K562 (cell line): ENCODE measurements around the gene TBX10. TPM values are rescaled to one million over a fixed set of nuclear protein-coding genes. Genes with fewer than 3 reads are reported as not detected.

Experiments used
- BRD9 ChIP-seq: fragments of 450-650 bp; IDR thresholded peaks from 2 replicates; pipeline ENCODE4 v1.6.1; 2018; ENCODE audit warnings: low read depth; ENCODE audit not compliant: partially characterized antibody
- HDAC2 ChIP-seq: fragments of 450-650 bp; IDR thresholded peaks from 2 replicates; pipeline ENCODE4 v1.6.1; 2016; ENCODE audit warnings: mild to moderate bottlenecking
- NR2F6 ChIP-seq: fragments of 450-650 bp; formaldehyde crosslinking; IDR thresholded peaks from 2 replicates; pipeline ENCODE4 v1.4.0; 2020; ENCODE audit warnings: mild to moderate bottlenecking
- PRPF4 ChIP-seq: fragments of 200-400 bp; formaldehyde crosslinking; IDR thresholded peaks from one replicate; pipeline ENCODE4 v1.6.1; 2017; ENCODE audit warnings: low read length, low read depth, mild to moderate bottlenecking; ENCODE audit not compliant: insufficient read depth, poor library complexity, severe bottlenecking
- SAFB ChIP-seq: fragments of 200-400 bp; formaldehyde crosslinking; IDR thresholded peaks from 2 replicates; pipeline ENCODE4 v1.6.1; 2017; ENCODE audit warnings: low read depth, low read length, borderline replicate concordance
- polyA plus RNA-seq, 8 experiments: library from polyadenylated mRNA; depleted of rRNA in 4 of 8; stranded (reverse) in 5 of 8; unstranded in 3 of 8; fragments of >200 nt; fragmentation: Nextera tagmentation in 2 of 8; fragmentation: Illumina TruSeq in 1 of 8; extraction: Ambion mirVana in 2 of 8; extraction: Trizol in 1 of 8; gene quantifications; 2 replicates each; pipeline versions ENCODE4 v1.2.1 to v1.2.3, GENCODE V29; 2011 to 2014; ENCODE audit warnings: inconsistent platforms in 1 of 8, missing spikeins in 1 of 8
- total RNA-seq, 7 experiments: library from RNA; depleted of rRNA in 6 of 7; stranded (reverse); fragments of >200 nt in 6 of 7; fragmentation: Illumina TruSeq in 2 of 7; extraction: Trizol in 2 of 7; gene quantifications; 2 replicates each; pipeline versions ENCODE4 v1.2.1 to v1.2.3, GENCODE V29; 2011 to 2021; ENCODE audit warnings: low replicate concordance in 1 of 7
- TF ChIP-seq, protein P1 (sequence below), 2 experiments: fragments of 450-650 bp; IDR thresholded peaks; 2 replicates each; pipeline ENCODE4 v1.6.1; 2018; ENCODE audit warnings: mild to moderate bottlenecking in 2 of 2, low read depth in 1 of 2; ENCODE audit not compliant: partially characterized antibody in 2 of 2
- TF ChIP-seq, protein P2 (sequence below), 2 experiments: fragments of 250-450 bp in 1 of 2; fragments of 450-650 bp in 1 of 2; sonication (Bioruptor Pico) in 1 of 2; IDR thresholded peaks; 2 replicates each; pipeline versions ENCODE4 v1.6.1 to v1.8.0; 2016 to 2021; ENCODE audit warnings: mild to moderate bottlenecking in 2 of 2, moderate library complexity in 2 of 2, missing compliant biosample characterization in 1 of 2, missing genetic modification characterization in 1 of 2
- TF ChIP-seq, protein P3 (sequence below): fragments of 450-650 bp; IDR thresholded peaks from 2 replicates; pipeline ENCODE4 v1.6.1; 2016; ENCODE audit warnings: low read depth
- TF ChIP-seq, protein P4 (sequence below), 2 experiments: fragments of 450-650 bp in 1 of 2; sonication (generic) in 1 of 2; formaldehyde crosslinking; conservative IDR thresholded peaks; 2 replicates each; pipeline versions ENCODE4 v1.4.0 to v1.8.1; 2020 to 2022; ENCODE audit warnings: mild to moderate bottlenecking in 1 of 2, missing genetic modification reagents in 1 of 2
- TF ChIP-seq, protein P5 (sequence below): sonication (generic); formaldehyde crosslinking; IDR thresholded peaks from 2 replicates; pipeline ENCODE4 v1.8.1; 2023; ENCODE audit warnings: mild to moderate bottlenecking, missing genetic modification reagents

Gene TBX10
- total and polyA plus RNA-seq, 9 of the 15 experiments (the other 6 are each of a cell fraction or from before 2014, with no cell fraction given) = not detected

DNA sequence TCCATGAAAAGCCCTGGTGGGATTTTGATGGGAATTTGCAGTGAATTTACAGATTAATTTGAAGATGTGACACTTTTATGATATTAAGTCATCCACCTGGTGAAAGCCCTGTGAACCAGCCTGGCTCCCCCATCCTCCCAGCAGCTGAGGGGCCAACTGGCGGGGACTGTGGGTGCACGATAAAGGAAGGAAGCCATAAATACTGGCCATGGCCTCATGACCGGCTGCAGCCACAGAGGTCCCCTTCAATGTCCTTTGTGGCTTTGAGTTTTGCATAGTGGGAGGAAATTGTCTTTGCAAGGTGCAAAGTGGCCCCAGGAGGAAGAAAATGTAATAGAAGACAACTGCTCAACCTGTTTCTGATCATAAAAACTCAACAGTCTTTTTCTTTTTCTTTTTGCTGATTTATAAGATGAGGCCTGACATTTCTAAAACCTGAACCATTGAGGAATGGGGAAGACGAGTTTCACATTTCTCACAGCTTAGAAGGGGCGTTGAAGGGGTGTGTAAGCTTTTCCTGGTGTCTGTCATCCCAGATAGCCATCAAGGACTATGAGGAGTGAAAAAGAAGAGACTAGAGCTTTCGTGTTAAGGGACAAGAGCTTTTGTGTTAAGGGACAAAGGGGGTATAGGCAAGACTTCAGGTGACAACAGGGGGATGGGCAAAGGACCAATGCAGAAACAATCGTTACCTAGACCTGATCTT, 39.1 kb downstream of the TBX10 start (continued):
- TF ChIP-seq, protein P1, sequence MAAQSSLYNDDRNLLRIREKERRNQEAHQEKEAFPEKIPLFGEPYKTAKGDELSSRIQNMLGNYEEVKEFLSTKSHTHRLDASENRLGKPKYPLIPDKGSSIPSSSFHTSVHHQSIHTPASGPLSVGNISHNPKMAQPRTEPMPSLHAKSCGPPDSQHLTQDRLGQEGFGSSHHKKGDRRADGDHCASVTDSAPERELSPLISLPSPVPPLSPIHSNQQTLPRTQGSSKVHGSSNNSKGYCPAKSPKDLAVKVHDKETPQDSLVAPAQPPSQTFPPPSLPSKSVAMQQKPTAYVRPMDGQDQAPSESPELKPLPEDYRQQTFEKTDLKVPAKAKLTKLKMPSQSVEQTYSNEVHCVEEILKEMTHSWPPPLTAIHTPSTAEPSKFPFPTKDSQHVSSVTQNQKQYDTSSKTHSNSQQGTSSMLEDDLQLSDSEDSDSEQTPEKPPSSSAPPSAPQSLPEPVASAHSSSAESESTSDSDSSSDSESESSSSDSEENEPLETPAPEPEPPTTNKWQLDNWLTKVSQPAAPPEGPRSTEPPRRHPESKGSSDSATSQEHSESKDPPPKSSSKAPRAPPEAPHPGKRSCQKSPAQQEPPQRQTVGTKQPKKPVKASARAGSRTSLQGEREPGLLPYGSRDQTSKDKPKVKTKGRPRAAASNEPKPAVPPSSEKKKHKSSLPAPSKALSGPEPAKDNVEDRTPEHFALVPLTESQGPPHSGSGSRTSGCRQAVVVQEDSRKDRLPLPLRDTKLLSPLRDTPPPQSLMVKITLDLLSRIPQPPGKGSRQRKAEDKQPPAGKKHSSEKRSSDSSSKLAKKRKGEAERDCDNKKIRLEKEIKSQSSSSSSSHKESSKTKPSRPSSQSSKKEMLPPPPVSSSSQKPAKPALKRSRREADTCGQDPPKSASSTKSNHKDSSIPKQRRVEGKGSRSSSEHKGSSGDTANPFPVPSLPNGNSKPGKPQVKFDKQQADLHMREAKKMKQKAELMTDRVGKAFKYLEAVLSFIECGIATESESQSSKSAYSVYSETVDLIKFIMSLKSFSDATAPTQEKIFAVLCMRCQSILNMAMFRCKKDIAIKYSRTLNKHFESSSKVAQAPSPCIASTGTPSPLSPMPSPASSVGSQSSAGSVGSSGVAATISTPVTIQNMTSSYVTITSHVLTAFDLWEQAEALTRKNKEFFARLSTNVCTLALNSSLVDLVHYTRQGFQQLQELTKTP (IDR thresholded peaks at IDR 0.05; ENCODE audit: low read depth in 1 of 2, partially characterized antibody in 2 of 2) = no peak
- no peak for TF ChIP-seq SAFB
- TF ChIP-seq PRPF4 = no peak
- TF ChIP-seq HDAC2 = peak; percentile 48; the same call in 1 of the 2 replicates
- TF ChIP-seq, protein P2, sequence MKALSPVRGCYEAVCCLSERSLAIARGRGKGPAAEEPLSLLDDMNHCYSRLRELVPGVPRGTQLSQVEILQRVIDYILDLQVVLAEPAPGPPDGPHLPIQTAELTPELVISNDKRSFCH (CRISPR knock-in tag; IDR thresholded peaks at IDR 0.05) = no peak
- TF ChIP-seq, protein P2 (tag; IDR thresholded peaks at IDR 0.05) = no peak
- TF ChIP-seq, protein P3, sequence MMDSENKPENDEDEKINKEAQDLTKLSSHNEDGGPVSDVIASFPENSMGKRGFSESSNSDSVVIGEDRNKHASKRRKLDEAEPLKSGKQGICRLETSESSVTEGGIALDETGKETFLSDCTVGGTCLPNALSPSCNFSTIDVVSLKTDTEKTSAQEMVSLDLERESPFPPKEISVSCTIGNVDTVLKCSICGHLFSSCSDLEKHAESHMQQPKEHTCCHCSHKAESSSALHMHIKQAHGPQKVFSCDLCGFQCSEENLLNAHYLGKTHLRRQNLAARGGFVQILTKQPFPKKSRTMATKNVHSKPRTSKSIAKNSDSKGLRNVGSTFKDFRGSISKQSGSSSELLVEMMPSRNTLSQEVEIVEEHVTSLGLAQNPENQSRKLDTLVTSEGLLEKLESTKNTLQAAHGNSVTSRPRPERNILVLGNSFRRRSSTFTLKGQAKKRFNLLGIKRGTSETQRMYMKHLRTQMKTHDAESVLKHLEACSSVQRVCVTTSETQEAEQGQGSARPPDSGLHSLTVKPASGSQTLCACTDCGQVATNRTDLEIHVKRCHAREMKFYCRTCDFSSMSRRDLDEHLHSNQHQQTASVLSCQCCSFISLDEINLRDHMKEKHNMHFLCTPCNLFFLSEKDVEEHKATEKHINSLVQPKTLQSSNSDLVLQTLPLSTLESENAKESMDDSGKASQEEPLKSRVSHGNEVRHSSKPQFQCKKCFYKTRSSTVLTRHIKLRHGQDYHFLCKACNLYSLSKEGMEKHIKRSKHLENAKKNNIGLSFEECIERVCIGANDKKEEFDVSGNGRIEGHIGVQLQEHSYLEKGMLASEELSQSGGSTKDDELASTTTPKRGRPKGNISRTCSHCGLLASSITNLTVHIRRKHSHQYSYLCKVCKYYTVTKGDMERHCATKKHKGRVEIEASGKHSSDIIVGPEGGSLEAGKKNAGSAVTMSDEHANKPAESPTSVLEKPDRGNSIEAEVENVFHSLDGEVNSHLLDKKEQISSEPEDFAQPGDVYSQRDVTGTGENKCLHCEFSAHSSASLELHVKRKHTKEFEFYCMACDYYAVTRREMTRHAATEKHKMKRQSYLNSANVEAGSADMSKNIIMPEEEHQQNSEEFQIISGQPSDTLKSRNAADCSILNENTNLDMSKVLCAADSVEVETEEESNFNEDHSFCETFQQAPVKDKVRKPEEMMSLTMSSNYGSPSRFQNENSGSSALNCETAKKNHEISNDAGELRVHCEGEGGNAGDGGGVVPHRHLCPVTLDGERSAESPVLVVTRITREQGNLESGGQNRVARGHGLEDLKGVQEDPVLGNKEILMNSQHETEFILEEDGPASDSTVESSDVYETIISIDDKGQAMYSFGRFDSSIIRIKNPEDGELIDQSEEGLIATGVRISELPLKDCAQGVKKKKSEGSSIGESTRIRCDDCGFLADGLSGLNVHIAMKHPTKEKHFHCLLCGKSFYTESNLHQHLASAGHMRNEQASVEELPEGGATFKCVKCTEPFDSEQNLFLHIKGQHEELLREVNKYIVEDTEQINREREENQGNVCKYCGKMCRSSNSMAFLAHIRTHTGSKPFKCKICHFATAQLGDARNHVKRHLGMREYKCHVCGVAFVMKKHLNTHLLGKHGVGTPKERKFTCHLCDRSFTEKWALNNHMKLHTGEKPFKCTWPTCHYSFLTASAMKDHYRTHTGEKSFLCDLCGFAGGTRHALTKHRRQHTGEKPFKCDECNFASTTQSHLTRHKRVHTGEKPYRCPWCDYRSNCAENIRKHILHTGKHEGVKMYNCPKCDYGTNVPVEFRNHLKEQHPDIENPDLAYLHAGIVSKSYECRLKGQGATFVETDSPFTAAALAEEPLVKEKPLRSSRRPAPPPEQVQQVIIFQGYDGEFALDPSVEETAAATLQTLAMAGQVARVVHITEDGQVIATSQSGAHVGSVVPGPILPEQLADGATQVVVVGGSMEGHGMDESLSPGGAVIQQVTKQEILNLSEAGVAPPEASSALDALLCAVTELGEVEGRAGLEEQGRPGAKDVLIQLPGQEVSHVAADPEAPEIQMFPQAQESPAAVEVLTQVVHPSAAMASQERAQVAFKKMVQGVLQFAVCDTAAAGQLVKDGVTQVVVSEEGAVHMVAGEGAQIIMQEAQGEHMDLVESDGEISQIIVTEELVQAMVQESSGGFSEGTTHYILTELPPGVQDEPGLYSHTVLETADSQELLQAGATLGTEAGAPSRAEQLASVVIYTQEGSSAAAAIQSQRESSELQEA = no peak
- no peak for TF ChIP-seq BRD9
- TF ChIP-seq, protein P4, sequence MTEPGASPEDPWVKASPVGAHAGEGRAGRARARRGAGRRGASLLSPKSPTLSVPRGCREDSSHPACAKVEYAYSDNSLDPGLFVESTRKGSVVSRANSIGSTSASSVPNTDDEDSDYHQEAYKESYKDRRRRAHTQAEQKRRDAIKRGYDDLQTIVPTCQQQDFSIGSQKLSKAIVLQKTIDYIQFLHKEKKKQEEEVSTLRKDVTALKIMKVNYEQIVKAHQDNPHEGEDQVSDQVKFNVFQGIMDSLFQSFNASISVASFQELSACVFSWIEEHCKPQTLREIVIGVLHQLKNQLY (CRISPR knock-in tag; conservative IDR thresholded peaks at IDR 0.05) = no peak
- TF ChIP-seq NR2F6 (CRISPR knock-in tag) = no peak
- TF ChIP-seq, protein P5, sequence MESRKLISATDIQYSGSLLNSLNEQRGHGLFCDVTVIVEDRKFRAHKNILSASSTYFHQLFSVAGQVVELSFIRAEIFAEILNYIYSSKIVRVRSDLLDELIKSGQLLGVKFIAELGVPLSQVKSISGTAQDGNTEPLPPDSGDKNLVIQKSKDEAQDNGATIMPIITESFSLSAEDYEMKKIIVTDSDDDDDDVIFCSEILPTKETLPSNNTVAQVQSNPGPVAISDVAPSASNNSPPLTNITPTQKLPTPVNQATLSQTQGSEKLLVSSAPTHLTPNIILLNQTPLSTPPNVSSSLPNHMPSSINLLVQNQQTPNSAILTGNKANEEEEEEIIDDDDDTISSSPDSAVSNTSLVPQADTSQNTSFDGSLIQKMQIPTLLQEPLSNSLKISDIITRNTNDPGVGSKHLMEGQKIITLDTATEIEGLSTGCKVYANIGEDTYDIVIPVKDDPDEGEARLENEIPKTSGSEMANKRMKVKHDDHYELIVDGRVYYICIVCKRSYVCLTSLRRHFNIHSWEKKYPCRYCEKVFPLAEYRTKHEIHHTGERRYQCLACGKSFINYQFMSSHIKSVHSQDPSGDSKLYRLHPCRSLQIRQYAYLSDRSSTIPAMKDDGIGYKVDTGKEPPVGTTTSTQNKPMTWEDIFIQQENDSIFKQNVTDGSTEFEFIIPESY = no peak
